ENCODE measurements around the gene NPHS1. TPM values are rescaled to one million over a fixed set of nuclear protein-coding genes. Genes with fewer than 3 reads are reported as not detected.
A peak's percentile ranks its signal among the peaks of the same experiment; 100 is the strongest.
"Not testable (repeated sequence)": the region's sequence is repeated elsewhere in the genome, so short reads cannot be mapped to it uniquely, and the experiment has no call there.

The NPHS1 gene
- total RNA-seq, 1 donor from 2014 or later: 1.2 TPM

GRCh38 chr19:35882114-35882832 is 30.0 kb upstream of the NPHS1 start:
- DNase-seq (ENCODE audit: low spot score in 2 of 2) (peak; percentile 77 to 80), FAIRE-seq (peak; percentile 98)

DNA sequence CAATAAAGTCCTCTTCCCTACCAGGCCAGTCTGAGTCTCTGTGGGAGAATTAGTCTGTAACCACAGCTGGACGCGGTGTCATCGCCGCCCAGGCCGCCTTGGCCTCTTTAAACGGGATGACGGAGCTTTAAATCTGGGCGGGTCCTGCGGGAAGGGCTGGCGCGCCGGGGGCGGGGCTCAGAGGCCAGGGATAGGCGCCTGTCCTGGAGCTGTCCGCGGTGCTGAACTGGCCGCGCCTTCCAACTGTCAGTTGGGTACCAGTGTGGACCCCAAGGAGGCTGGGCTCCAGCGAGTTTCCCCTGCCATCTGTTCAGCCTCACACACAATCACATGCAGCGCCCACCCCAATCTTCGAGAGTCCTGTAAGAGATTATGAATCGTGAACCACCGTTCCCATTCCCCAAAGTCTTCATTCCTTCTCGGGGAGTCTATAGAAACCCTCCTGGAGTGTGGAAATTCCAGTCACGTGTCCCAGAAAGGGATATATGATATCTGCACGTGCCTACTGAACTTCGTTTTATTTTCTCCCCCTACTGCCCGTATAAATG is 27.5 kb upstream of the NPHS1 start:
- DNase-seq (ENCODE audit: low spot score in 2 of 2) (peak; percentile 69 to 78), FAIRE-seq (no peak)

DNA sequence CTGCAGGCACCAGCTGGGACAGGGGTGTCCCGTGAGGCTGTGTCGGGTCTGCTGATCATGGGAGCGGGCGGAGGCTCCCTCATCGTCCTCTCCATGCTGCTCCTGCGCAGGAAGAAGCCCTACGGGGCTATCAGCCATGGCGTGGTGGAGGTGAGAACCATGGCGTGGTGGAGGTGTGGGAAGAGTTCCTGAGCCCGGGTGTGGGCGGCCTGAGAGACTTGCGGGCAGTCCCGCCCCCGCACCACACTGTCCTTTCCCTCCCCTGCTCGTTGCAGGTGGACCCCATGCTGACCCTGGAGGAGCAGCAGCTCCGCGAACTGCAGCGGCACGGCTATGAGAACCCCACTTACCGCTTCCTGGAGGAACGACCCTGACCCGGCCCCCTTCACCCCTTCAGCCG is 26.8 kb upstream of the NPHS1 start:
- DNase-seq (ENCODE audit: low spot score in 2 of 2): no peak
- no peak for FAIRE-seq

DNA sequence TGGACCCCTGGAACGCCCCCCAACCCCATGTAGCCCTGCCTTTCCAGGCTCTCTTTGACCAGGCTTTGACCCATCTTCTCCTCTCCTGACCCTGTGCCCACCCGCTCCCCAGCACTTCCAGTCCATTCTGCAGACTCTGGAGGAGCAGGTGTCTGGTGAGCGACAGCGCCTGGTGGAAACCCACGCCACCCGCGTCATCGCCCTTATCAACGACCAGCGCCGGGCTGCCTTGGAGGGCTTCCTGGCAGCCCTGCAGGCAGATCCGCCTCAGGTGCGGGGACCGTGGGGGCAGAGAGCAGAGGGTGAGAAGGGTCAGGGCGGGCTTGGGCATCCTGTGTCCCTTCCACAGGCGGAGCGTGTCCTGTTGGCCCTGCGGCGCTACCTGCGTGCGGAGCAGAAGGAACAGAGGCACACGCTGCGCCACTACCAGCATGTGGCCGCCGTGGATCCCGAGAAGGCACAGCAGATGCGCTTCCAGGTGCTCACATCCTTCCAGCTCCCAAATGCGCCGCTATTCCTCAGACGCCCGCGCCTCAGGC is 22.2 kb upstream of the NPHS1 start:
- no peak for DNase-seq (ENCODE audit: low spot score in 2 of 2)
- FAIRE-seq: no peak

DNA sequence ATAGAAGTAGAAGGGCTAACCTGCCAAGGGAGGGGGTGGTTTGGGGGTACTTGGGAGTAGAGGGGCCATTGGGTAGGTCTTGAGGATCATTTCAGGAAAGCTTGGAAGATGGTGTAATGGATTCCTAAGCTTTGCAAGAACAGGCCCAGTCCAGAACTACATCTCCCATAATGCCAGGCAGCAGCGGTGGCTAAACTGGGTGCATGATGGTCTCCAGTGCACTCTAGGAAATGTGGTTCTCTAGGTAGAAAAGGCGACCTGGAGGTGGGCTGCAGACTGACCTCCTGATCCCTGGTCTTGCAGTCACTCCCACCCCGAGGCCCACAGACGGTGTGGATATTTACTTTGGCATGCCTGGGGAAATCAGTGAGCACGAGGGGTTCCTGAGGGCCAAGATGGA is 19.9 kb upstream of the NPHS1 start:
- FAIRE-seq: no peak
- DNase-seq (ENCODE audit: low spot score in 2 of 2): no peak

GRCh38 chr19:35871611-35872010 is 19.3 kb upstream of the NPHS1 start:
- no peak for DNase-seq (ENCODE audit: low spot score in 2 of 2)
- FAIRE-seq: no peak

DNA sequence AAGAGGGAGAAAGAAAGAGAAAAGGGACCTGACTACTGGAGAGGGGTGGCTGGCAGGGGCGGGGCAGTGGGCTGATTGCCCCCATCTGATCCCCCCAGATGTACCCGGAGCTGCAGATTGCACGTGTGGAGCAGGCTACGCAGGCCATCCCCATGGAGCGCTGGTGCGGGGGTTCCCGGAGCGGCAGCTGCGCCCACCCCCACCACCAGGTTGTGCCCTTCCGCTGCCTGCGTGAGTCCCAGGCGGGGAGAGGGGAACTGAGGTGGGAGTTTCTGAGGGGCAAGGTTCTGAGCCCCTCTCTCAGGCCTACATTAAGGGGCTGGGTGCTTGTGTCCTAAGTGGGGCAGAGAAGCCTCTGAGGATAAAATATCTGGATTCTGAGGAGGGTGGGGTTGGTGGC is 18.5 kb upstream of the NPHS1 start:
- DNase-seq (ENCODE audit: low spot score in 2 of 2) (no peak), FAIRE-seq (no peak)

GRCh38 chr19:35870124-35870736 is 17.9 kb upstream of the NPHS1 start:
- not testable (repeated sequence) for DNase-seq (ENCODE audit: low spot score in 2 of 2)

GRCh38 chr19:35869327-35870123 is 17.2 kb upstream of the NPHS1 start:
- no peak for FAIRE-seq
- DNase-seq (ENCODE audit: low spot score in 2 of 2): peak; percentile 70 to 72

More at GRCh38 chr19:35870124-35870736, 17.9 kb upstream of the NPHS1 start:
- not testable (repeated sequence) for FAIRE-seq

DNA sequence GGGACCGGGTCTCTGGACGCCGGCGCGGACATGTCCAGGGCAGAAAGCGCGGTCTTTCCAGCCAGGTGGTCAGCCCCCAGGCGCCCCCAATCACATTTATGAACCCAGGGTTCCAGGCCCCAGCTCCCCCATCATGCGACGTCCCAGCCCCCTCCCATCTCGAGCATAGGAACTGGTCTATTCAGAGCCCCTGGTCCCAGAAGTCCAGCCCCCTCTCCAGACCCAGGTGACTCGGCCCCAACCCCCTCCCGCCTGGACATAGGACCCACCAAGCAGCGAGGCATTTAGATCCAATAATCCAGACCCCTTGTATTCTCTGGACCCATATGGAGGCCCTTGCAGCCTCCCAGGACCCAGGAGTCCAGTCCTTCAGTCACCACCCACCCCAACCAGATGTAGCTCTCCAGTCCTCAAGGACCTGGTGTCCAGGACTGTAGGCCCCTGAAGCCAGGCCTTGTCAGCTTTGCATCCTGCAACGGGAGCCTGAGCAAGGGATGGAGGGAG is 16.6 kb upstream of the NPHS1 start:
- DNase-seq (ENCODE audit: low spot score in 2 of 2): no peak
- no peak for FAIRE-seq

DNA sequence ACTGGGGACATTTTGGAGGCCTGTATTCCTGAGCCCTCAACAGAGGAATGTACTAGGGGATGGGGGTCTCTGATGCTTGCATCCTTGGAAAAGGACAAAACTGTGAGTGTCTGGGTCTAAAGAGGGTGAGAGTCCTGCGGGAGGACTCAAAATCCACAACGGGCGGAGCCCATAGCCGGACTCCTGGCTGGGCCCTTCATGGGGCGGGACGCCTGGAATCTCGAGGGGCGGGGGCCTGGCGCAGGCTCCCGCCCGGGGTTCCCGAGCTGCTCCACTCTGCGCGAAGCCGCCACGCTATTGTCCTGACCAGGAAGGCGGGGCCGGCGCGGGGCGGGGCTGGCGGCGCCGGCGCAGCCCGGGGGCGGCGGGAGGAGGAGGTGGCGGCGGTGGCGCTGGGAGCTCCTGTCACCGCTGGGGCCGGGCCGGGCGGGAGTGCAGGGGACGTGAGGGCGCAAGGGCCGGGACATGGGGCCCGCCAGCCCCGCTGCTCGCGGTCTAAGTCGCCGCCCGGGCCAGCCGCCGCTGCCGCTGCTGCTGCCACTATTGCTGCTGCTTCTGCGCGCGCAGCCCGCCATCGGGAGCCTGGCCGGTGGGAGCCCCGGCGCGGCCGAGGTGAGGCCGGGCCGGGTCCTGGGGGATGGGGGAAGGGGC is 16.0 kb upstream of the NPHS1 start, which contains the start of gene APLP1:
Gene APLP1, plus strand, starts transcription at position 403 of the 651 bp plus-strand sequence. Its CDS starts 63 bp downstream, at position 466.
- DNase-seq (ENCODE audit: low spot score in 2 of 2) (peak; percentile 81 to 88), FAIRE-seq (no peak)

DNA sequence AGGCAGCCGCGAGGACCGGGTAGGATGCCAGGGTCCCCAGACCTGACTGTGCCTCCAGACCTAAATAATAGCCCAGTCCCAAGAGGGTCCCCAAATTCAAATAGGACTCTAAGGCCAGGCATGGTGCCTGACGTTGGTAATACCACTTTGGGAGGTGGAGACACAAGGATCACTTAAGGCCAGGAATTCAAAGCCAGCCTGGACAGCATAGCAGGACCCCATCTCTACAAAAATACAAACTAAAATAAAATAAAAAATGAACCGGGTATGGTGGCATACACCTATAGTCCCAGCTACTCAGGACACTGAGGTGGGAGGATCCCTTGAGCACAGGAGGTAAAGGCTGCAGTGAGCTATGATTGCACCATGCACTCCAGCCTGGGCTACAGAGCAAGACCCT is 10.7 kb upstream of the NPHS1 start:
- no peak for FAIRE-seq
- DNase-seq (ENCODE audit: low spot score in 2 of 2): no peak

DNA sequence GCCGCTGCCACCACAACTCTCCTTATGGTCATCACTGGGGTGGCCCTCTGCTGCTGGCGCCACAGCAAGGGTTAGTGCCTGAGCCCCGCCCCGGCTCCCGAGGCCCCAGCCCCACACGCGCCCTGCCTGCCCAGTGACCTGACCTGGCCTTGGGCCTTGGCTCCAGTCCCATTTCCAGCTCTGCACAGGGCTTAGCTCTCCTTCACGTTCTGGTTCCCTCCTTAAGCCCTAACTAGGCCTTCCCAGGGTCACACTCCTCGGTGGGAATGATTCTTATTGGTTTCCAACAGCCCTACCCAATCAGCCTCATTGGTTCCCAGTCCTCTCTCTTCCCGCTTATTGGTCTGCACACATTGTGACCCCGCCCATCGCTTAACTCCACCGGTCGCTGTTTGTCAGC is 10.2 kb upstream of the NPHS1 start:
- DNase-seq (ENCODE audit: low spot score in 2 of 2): no peak
- FAIRE-seq: no peak

DNA sequence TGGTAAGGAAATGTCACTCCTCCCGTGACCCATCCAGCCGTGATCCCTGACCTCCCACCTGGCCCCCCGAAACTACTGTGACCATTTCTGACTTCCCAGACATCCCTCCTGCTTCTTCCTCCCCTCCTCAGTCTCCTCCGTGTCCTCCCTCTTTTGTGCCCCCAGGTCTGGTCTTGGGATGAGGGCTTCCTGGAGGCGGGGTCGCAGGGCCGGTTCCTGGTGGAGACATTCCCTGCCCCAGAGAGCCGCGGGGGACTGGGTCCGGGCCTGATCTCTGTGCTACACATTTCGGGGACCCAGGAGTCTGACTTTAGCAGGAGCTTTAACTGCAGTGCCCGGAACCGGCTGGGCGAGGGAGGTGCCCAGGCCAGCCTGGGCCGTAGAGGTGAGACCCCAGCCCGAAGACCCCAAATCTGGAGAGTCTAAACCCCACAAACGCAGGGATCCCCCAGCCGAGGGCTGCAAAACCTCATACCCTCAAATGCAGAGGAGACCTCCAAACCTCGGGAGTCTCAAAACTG is 9.4 kb upstream of the NPHS1 start:
- FAIRE-seq (no peak), DNase-seq (ENCODE audit: low spot score in 2 of 2) (no peak)

GRCh38 chr19:35860818-35861639 is 8.7 kb upstream of the NPHS1 start:
- no peak for FAIRE-seq

GRCh38 chr19:35860436-35860817 is 8.1 kb upstream of the NPHS1 start:
- no peak for FAIRE-seq
- no peak for DNase-seq (ENCODE audit: low spot score in 2 of 2)

More at GRCh38 chr19:35860818-35861639, 8.7 kb upstream of the NPHS1 start:
- DNase-seq (ENCODE audit: low spot score in 2 of 2): no peak

- DNase-seq (ENCODE audit: low spot score in 2 of 2) (no peak), FAIRE-seq (no peak)
Measured at GRCh38 chr19:35859414-35859813, 7.1 kb upstream of the NPHS1 start.

- no peak for DNase-seq (ENCODE audit: low spot score in 2 of 2)
- FAIRE-seq: no peak
Measured at GRCh38 chr19:35858311-35858710, 6.0 kb upstream of the NPHS1 start.

Data from frontal cortex (tissue), 4 donors.